COLO829 (cell line): ENCODE measurements around the gene HNRNPDL.
A peak's percentile ranks its signal among the peaks of the same experiment; 100 is the strongest.
"Not testable (repeated sequence)": the region's sequence is repeated elsewhere in the genome, so short reads cannot be mapped to it uniquely, and the experiment has no call there.

Experiments used
- DNase-seq: peaks from one replicate; pipeline ENCODE4 v3.0.0; 2012; ENCODE audit warnings: low spot score

Gene HNRNPDL

GRCh38 chr4:82430193-82430963 lies at the start of gene HNRNPDL, which contains the start of gene ENOPH1:
HNRNPDL (minus strand) TSS chr4:82430462; CDS start chr4:82429690, 772 bp downstream.
ENOPH1 (plus strand) TSS chr4:82430590; CDS start chr4:82430830, 240 bp downstream.
- DNase-seq: peak; percentile 97

- no peak for DNase-seq
Measured at GRCh38 chr4:82479562-82479961, 49.3 kb upstream of the HNRNPDL start.

GRCh38 chr4:82477469-82477868 lies 47.2 kb upstream of the HNRNPDL start:
- not testable (repeated sequence) for DNase-seq

GRCh38 chr4:82475931-82476330 lies 45.7 kb upstream of the HNRNPDL start:
- DNase-seq: not testable (repeated sequence)

GRCh38 chr4:82473621-82474164 lies 43.4 kb upstream of the HNRNPDL start:
- no peak for DNase-seq

GRCh38 chr4:82473080-82473479 lies 42.8 kb upstream of the HNRNPDL start:
- not testable (repeated sequence) for DNase-seq

GRCh38 chr4:82469791-82470345 lies 39.6 kb upstream of the HNRNPDL start:
- DNase-seq: no peak

- no peak for DNase-seq
Measured at GRCh38 chr4:82467471-82467870, 37.2 kb upstream of the HNRNPDL start.

GRCh38 chr4:82463221-82463620 lies 33.0 kb upstream of the HNRNPDL start:
- DNase-seq: no peak

- DNase-seq: peak; percentile 93
Measured at GRCh38 chr4:82462415-82462831, 32.2 kb upstream of the HNRNPDL start.

GRCh38 chr4:82461710-82462109 lies 31.4 kb upstream of the HNRNPDL start:
- no peak for DNase-seq

GRCh38 chr4:82458729-82459128 lies 28.5 kb upstream of the HNRNPDL start:
- DNase-seq: no peak

GRCh38 chr4:82457266-82457665 lies 27.0 kb upstream of the HNRNPDL start:
- DNase-seq: no peak

- DNase-seq: no peak
Measured at GRCh38 chr4:82452026-82452425, 21.8 kb upstream of the HNRNPDL start.

- DNase-seq: peak; percentile 61
Measured at GRCh38 chr4:82450966-82451755, 20.9 kb upstream of the HNRNPDL start.

GRCh38 chr4:82447886-82448285 lies 17.6 kb upstream of the HNRNPDL start:
- no peak for DNase-seq

- no peak for DNase-seq
Measured at GRCh38 chr4:82439088-82439487, 8.8 kb upstream of the HNRNPDL start.

GRCh38 chr4:82437285-82438005 lies 7.2 kb upstream of the HNRNPDL start:
- no peak for DNase-seq

- DNase-seq: no peak
Measured at GRCh38 chr4:82436780-82437179, 6.5 kb upstream of the HNRNPDL start.

- no peak for DNase-seq
Measured at GRCh38 chr4:82436130-82436529, 5.9 kb upstream of the HNRNPDL start.

- DNase-seq: no peak
Measured at GRCh38 chr4:82434949-82435348, 4.7 kb upstream of the HNRNPDL start.

- DNase-seq: no peak
Measured at GRCh38 chr4:82433791-82434190, 3.5 kb upstream of the HNRNPDL start.
